Ovary (tissue), 3 donors: ENCODE results near the gene ME3.

Experiments
- POLR2A ChIP-seq: fragments of 450-650 bp; IDR thresholded peaks from one replicate; pipeline ENCODE4 v1.6.1; 2017; ENCODE audit warnings: antibody characterized with exemption, mild to moderate bottlenecking, moderate library complexity
- TF ChIP-seq, protein P1 (sequence below), 3 donors: fragments of 450-650 bp in 2 of 3; fragments of 200-600 bp in 1 of 3; IDR thresholded peaks; one replicate each; pipeline versions ENCODE4 v1.5.1 to v1.8.0; 2016 to 2022; ENCODE audit warnings: antibody characterized with exemption in 3 of 3, mild to moderate bottlenecking in 1 of 3
- donor health status: DM: no; HTN: no; CAD: no.

DNA sequence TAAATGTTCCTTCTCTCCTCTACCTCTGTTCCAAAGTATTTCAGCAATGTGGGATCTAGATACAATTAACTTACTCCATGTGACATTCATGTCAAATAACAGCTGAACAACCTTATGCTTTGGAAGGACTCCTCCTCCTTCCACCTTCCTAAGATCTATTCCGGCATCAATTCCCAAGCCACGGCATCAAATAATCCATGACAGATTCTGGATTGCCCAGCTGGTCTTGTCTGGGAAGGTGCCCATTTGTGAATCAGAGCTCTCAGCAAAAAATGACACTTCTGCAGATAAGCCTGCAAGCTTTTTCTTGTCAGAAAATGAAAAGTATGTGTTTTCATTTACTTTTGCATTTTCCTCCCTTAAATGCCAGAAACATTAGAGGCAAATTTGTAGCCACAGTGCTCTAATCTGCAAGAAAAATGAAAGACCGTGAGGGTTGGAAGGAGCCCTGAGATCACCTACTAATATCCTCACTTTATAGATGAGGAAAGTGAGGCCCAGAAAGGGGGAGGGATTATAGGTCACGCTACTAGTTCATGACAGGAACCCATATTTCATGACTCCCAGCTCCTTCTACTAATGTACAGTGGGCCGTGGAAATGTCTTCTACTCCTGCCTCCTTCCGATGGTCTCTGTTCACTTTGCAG is 124.0 kb downstream of the ME3 start:
- TF ChIP-seq, protein P1, sequence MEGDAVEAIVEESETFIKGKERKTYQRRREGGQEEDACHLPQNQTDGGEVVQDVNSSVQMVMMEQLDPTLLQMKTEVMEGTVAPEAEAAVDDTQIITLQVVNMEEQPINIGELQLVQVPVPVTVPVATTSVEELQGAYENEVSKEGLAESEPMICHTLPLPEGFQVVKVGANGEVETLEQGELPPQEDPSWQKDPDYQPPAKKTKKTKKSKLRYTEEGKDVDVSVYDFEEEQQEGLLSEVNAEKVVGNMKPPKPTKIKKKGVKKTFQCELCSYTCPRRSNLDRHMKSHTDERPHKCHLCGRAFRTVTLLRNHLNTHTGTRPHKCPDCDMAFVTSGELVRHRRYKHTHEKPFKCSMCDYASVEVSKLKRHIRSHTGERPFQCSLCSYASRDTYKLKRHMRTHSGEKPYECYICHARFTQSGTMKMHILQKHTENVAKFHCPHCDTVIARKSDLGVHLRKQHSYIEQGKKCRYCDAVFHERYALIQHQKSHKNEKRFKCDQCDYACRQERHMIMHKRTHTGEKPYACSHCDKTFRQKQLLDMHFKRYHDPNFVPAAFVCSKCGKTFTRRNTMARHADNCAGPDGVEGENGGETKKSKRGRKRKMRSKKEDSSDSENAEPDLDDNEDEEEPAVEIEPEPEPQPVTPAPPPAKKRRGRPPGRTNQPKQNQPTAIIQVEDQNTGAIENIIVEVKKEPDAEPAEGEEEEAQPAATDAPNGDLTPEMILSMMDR (IDR thresholded peaks at IDR 0.05) = no peak
- TF ChIP-seq POLR2A = no peak
